Measurements from ENCODE around the gene ZMYND19.

DNA sequence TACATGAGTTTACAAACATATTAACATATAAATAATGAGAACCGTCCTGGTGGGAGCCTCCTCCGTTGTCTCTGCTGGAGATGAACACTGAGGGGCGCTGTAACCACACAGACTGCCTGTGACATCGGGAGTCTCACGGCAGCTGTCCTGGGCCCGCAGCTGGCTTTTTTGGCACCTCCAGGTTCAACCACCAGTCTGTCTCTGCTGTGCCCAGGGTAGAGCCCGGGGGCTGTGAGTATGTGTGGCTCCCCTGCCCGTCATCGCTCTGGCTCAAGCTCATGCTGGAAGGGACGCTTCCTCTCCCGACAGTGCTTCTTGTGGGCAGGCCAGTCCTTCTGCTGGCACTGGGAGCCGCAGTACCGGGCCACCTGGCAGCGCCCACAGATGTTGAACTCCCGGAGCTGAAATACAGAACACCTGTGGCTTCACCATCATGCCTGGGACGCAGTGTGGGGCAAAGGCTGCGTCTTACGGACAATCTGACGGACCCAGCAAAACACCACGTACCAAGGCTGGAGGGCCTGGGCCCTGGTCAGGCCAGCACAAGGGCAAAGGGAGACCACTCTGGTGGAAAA is 7.9 kb downstream of the ZMYND19 start:
- TF ChIP-seq, protein P1, sequence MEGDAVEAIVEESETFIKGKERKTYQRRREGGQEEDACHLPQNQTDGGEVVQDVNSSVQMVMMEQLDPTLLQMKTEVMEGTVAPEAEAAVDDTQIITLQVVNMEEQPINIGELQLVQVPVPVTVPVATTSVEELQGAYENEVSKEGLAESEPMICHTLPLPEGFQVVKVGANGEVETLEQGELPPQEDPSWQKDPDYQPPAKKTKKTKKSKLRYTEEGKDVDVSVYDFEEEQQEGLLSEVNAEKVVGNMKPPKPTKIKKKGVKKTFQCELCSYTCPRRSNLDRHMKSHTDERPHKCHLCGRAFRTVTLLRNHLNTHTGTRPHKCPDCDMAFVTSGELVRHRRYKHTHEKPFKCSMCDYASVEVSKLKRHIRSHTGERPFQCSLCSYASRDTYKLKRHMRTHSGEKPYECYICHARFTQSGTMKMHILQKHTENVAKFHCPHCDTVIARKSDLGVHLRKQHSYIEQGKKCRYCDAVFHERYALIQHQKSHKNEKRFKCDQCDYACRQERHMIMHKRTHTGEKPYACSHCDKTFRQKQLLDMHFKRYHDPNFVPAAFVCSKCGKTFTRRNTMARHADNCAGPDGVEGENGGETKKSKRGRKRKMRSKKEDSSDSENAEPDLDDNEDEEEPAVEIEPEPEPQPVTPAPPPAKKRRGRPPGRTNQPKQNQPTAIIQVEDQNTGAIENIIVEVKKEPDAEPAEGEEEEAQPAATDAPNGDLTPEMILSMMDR (IDR thresholded peaks at IDR 0.05): peak; percentile 69; the same call in 1 of the 2 replicates
- TF ChIP-seq POLR2AphosphoS5 (IDR thresholded peaks at IDR 0.05; ENCODE audit: low read depth, low read length) (no peak), TCF7L2 (IDR thresholded peaks at IDR 0.05; ENCODE audit: low read depth, low read length) (no peak), SIN3A (IDR thresholded peaks at IDR 0.05; ENCODE audit: borderline replicate concordance, insufficient read depth, low read depth, low read length) (no peak)
